PC-9 (cell line): ENCODE data around the gene SESN1. TPM values are rescaled to one million over a fixed set of nuclear protein-coding genes. Genes with fewer than 3 reads are reported as not detected.

Experiments
- BruUV-seq: library from RNA; stranded (reverse); fragments of 400-500 nt; replicated peaks from 2 replicates; lab custom pipeline; 2021; lab: Mats Ljungman, UMichigan
- CTCF ChIA-PET: fragments of 300-600 bp; sonication (Branson Sonifier 250); formaldehyde crosslinking; loops from one replicate; lab custom pipeline; 2022; ENCODE audit warnings: antibody characterized with exemption; lab: Charles Lee
- POLR2A ChIA-PET: fragments of 300-600 bp; sonication (Branson Sonifier 250); formaldehyde crosslinking; loops from one replicate; lab custom pipeline; 2022; ENCODE audit warnings: antibody characterized with exemption; ENCODE audit not compliant: unreplicated experiment; lab: Charles Lee
- DNase-seq, 2 experiments: peaks; one replicate each; pipeline versions ENCODE4 v3.0.0 to v3.0.0-alpha.2; 2015 to 2022; ENCODE audit warnings: mixed read lengths in 1 of 2
- H2AFZ ChIP-seq: fragments of 200-600 bp; sonication (generic); 2 replicates; pipeline ENCODE4 v1.8.1; 2017; ENCODE audit warnings: antibody characterized with exemption
- H3F3A ChIP-seq: fragments of 200-600 bp; sonication (generic); 2 replicates; pipeline ENCODE4 v1.8.1; 2017; ENCODE audit warnings: antibody characterized with exemption, mild to moderate bottlenecking, low read depth; ENCODE audit not compliant: insufficient read depth
- H3K27ac ChIP-seq: fragments of 200-600 bp; sonication (generic); 2 replicates; pipeline ENCODE4 v1.6.1; 2016; ENCODE audit warnings: mixed run types
- H3K27me3 ChIP-seq: fragments of 200-600 bp; sonication (generic); 2 replicates; pipeline ENCODE4 v1.6.1; 2016; ENCODE audit warnings: low read depth, mixed run types; ENCODE audit not compliant: insufficient read depth
- H3K36me3 ChIP-seq: fragments of 200-600 bp; sonication (generic); 2 replicates; pipeline ENCODE4 v1.6.1; 2016; ENCODE audit warnings: low read depth, mixed run types
- H3K4me1 ChIP-seq: fragments of 200-600 bp; sonication (generic); replicated peaks from 2 replicates; pipeline ENCODE4 v1.6.1; 2016; ENCODE audit warnings: mixed run types; ENCODE audit not compliant: insufficient read depth
- H3K4me2 ChIP-seq: fragments of 200-600 bp; sonication (generic); 2 replicates; pipeline ENCODE4 v1.6.1; 2017; ENCODE audit warnings: mixed run types
- H3K4me3 ChIP-seq: fragments of 200-600 bp; sonication (generic); 2 replicates; pipeline ENCODE4 v1.6.1; 2016; ENCODE audit warnings: mixed run types
- H3K79me2 ChIP-seq: fragments of 200-600 bp; sonication (generic); 2 replicates; pipeline ENCODE4 v1.6.1; 2017; ENCODE audit warnings: low read depth, mixed run types
- H3K9me2 ChIP-seq: fragments of 200-600 bp; sonication (generic); 2 replicates; pipeline ENCODE4 v1.8.1; 2017; ENCODE audit warnings: mild to moderate bottlenecking; ENCODE audit not compliant: insufficient read depth
- H3K9me3 ChIP-seq: fragments of 200-600 bp; sonication (generic); 2 replicates; pipeline ENCODE4 v1.8.1; 2016; ENCODE audit warnings: low read depth; ENCODE audit not compliant: insufficient read depth
- H4K20me1 ChIP-seq: fragments of 200-600 bp; sonication (generic); 2 replicates; pipeline ENCODE4 v1.8.1; 2017; ENCODE audit not compliant: insufficient read depth
- EZH2 ChIP-seq: fragments of 200-600 bp; sonication (generic); IDR thresholded peaks from 2 replicates; pipeline ENCODE4 v1.8.0; 2017; ENCODE audit warnings: antibody characterized with exemption, low read depth
- intact Hi-C: fragments of 100-400 bp; cut with micrococcal nuclease; formaldehyde crosslinking; loops from one replicate; pipeline ENCODE4 v1.10.0; 2022; ENCODE audit not compliant: unreplicated experiment
- total RNA-seq: library from RNA; stranded (reverse); gene quantifications from 2 replicates; pipeline ENCODE4 v1.2.3, GENCODE V29; 2021
- TF ChIP-seq, protein P1 (sequence below): fragments of 200-600 bp; sonication (generic); conservative IDR thresholded peaks from 2 replicates; pipeline ENCODE4 v1.6.1; 2017; ENCODE audit warnings: mixed run types, antibody characterized with exemption, mild to moderate bottlenecking, moderate library complexity

SESN1 gene
- total RNA-seq, 1 experiment from 2014 or later: 6.5 TPM

DNA sequence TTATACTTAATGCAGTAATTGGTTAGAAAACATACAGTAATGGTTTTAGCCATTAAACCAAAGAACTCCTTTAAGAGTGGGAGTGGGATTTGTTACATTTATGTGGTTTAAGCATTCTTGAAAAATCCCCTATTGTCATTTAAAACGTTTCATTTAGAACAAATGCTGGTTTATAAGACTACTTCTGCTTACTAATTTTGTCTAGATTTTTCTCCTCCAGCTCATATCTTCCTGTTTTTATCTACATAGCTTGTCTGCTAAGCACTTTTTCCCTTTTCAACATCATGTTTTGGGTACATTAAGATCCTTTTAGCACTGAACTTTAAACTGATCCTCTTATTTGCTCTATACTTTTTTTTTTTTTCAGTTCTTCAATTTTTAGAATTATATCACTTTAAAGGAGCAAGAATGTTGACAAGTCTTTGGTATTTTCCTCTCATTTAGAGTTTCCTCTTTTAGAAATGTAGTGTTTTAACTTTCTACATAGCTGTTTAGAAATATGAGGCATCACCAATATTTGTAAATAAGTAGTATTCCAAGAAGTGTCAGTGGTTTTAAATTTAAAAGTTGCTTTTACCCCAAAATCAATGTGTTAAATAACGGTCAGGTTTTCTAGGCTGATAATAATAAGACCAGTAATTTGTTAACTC is 80.9 kb downstream of the SESN1 start:
- Histone ChIP-seq H3K4me3 (no peak overlapping the region), H3K79me2 (no peaks in the 10 kb centered on the region), H3K4me1 (peaks cover 15% of the 10 kb centered on the region), H3K9me3 (no peaks in the 10 kb centered on the region), H3K27ac (no peak overlapping the region), H3K27me3 (no peaks in the 10 kb centered on the region), H3K36me3 (no peaks in the 10 kb centered on the region), H2AFZ (no peak overlapping the region), H3K9me2 (no peaks in the 10 kb centered on the region), H4K20me1 (no peaks in the 10 kb centered on the region), H3K4me2 (no peak overlapping the region), H3F3A (no peaks in the 10 kb centered on the region)
- DNase-seq: no peak
- no peak for TF ChIP-seq EZH2
- TF ChIP-seq, protein P1, sequence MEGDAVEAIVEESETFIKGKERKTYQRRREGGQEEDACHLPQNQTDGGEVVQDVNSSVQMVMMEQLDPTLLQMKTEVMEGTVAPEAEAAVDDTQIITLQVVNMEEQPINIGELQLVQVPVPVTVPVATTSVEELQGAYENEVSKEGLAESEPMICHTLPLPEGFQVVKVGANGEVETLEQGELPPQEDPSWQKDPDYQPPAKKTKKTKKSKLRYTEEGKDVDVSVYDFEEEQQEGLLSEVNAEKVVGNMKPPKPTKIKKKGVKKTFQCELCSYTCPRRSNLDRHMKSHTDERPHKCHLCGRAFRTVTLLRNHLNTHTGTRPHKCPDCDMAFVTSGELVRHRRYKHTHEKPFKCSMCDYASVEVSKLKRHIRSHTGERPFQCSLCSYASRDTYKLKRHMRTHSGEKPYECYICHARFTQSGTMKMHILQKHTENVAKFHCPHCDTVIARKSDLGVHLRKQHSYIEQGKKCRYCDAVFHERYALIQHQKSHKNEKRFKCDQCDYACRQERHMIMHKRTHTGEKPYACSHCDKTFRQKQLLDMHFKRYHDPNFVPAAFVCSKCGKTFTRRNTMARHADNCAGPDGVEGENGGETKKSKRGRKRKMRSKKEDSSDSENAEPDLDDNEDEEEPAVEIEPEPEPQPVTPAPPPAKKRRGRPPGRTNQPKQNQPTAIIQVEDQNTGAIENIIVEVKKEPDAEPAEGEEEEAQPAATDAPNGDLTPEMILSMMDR: no peak
- intact Hi-C loops: no loop called here
- BruUV-seq: no TSS peak
- POLR2A ChIA-PET: no interaction called here
- CTCF ChIA-PET: no interaction called here

- TF ChIP-seq EZH2: no peak
- TF ChIP-seq, protein P1: no peak
- Histone ChIP-seq H3K79me2 (peaks cover 14% of the 10 kb centered on the region; the same call in 1 of the 2 replicates), H3K36me3 (no peaks in the 10 kb centered on the region), H3K4me1 (peaks cover 31% of the 10 kb centered on the region), H2AFZ (no peak overlapping the region), H3K4me3 (peak overlapping the region; percentile 82; the same call in 1 of the 2 replicates), H3K9me3 (no peaks in the 10 kb centered on the region), H3K27me3 (no peaks in the 10 kb centered on the region), H3K4me2 (peak overlapping the region; percentile 89), H3K27ac (peak overlapping the region; percentile 53), H3K9me2 (no peaks in the 10 kb centered on the region), H3F3A (no peaks in the 10 kb centered on the region), H4K20me1 (no peaks in the 10 kb centered on the region)
- DNase-seq: peak in 1 of 2 experiments; percentile 76
- intact Hi-C loops: no loop called here
- ChIA-PET CTCF (interaction anchor here (0.6 kb wide), 1 partner anchor 128 kb away, joined by 4 read pairs; no protein-coding TSS in a partner anchor), POLR2A (no interaction called here)
- no TSS peak for BruUV-seq
These were observed 83.9 kb downstream of the SESN1 start for GRCh38 chr6:109010705-109011102.

DNA sequence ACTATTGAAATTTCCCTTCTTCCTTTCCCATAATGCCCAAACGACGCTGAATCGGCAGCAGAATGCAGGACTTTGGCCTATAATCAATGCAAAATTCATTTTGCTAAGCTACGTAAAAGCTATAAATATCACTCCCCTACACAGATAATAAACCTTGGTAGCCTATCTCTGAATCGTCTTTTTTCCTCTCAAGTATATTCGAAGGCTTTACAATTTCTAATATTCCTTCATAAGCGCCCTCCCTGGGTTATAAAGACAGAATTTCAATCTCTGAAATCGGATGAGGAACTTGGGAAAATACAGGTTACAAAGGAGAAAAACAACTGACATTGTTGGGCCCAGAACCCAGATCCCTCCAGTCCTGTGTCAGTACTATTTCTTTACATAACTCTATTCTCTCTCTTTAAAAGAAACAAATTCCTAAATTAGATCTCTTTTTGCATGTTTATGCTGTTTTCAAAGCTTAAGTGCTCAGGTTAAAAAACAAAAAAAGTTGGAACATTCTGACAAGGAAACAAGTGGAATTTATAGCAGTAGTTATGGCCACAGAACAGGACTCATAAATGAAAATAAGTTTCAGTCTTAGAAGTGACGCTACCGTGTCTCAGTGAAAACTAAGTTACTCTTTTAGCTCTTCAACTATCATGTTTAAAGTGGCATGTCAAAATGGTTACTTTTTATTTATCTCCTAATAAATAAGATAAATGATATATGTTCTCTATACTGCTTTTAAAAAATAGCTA is 84.5 kb downstream of the SESN1 start:
- DNase-seq: no peak
- TF ChIP-seq, protein P1: no peak
- no peak for TF ChIP-seq EZH2
- H4K20me1 ChIP-seq: no peaks in the 10 kb centered on the region
- H3K9me3 ChIP-seq: no peaks in the 10 kb centered on the region
- BruUV-seq: no TSS peak
- H3K36me3 ChIP-seq: no peaks in the 10 kb centered on the region
- H3K4me3 ChIP-seq: peak overlapping the region; percentile 82
- CTCF ChIA-PET: no interaction called here
- POLR2A ChIA-PET: interaction anchor here (0.9 kb wide), 1 partner anchor 162 kb away, joined by 9 read pairs; the partner anchor contains the start of gene ARMC2
- H3K4me1 ChIP-seq: peaks cover 31% of the 10 kb centered on the region
- peak overlapping the region; percentile 53 for H3K27ac ChIP-seq
- H3K9me2 ChIP-seq: no peaks in the 10 kb centered on the region
- no peaks in the 10 kb centered on the region for H3K27me3 ChIP-seq
- H3K79me2 ChIP-seq: peaks cover 14% of the 10 kb centered on the region; the same call in 1 of the 2 replicates
- intact Hi-C loops: loop anchor here (1.0 kb wide), 1 partner anchor 39 kb away; no protein-coding TSS in a partner anchor
- H3F3A ChIP-seq: no peaks in the 10 kb centered on the region
- H3K4me2 ChIP-seq: peak overlapping the region; percentile 89
- H2AFZ ChIP-seq: peak overlapping the region; percentile 89
